Fibroblast of villous mesenchyme (primary cell): ENCODE results near the gene AP1M1. TPM values are rescaled to one million over a fixed set of nuclear protein-coding genes. Genes with fewer than 3 reads are reported as not detected.

ENCODE experiments used
- DNase-seq: peaks from one replicate; pipeline ENCODE4 v3.0.0-alpha.2; 2010; ENCODE audit warnings: low read depth
- H3K4me3 ChIP-seq: 2 replicates; pipeline ENCODE4 v1.5.1; 2011; ENCODE audit warnings: low read depth, mild to moderate bottlenecking, low read length
- CTCF ChIP-seq: IDR thresholded peaks from 2 replicates; pipeline ENCODE4 v1.5.1; 2012; ENCODE audit warnings: low read depth, mild to moderate bottlenecking, low read length; ENCODE audit not compliant: insufficient read depth
- total RNA-seq: library from RNA; depleted of rRNA; stranded (reverse); fragments of >200 nt; gene quantifications from 2 replicates; pipeline ENCODE4 v1.2.3, GENCODE V29; 2012

The AP1M1 gene
- total RNA-seq, 1 donor: 78.6 TPM

- no peak overlapping the region for H3K4me3 ChIP-seq
- DNase-seq: no peak
- TF ChIP-seq CTCF: no peak
Observed at GRCh38 chr19:16228637-16229321, 31.1 kb downstream of the AP1M1 start.

- H3K4me3 ChIP-seq: no peak overlapping the region
- TF ChIP-seq CTCF: no peak
- no peak for DNase-seq
Observed at GRCh38 chr19:16229322-16229641, 31.6 kb downstream of the AP1M1 start.

- no peak for DNase-seq
- no peak for TF ChIP-seq CTCF
- H3K4me3 ChIP-seq: no peak overlapping the region
Observed at GRCh38 chr19:16232127-16232526, 34.4 kb downstream of the AP1M1 start.

GRCh38 chr19:16232568-16232967, 34.9 kb downstream of the AP1M1 start:
- DNase-seq: no peak
- H3K4me3 ChIP-seq: no peak overlapping the region
- no peak for TF ChIP-seq CTCF

GRCh38 chr19:16233081-16233776, 35.5 kb downstream of the AP1M1 start:
- no peak overlapping the region for H3K4me3 ChIP-seq
- DNase-seq: no peak
- TF ChIP-seq CTCF: no peak

- DNase-seq: no peak
- H3K4me3 ChIP-seq: no peak overlapping the region
- no peak for TF ChIP-seq CTCF
Observed at GRCh38 chr19:16233836-16234551, 36.3 kb downstream of the AP1M1 start.
